HT1080 (cell line): ENCODE data around the gene SMIM11. TPM values are rescaled to one million over a fixed set of nuclear protein-coding genes. Genes with fewer than 3 reads are reported as not detected.
A peak's percentile ranks its signal among the peaks of the same experiment; 100 is the strongest.
"Not testable (repeated sequence)": the region's sequence is repeated elsewhere in the genome, so short reads cannot be mapped to it uniquely, and the experiment has no call there.

Experiments
- DNase-seq: peaks from one replicate; pipeline ENCODE4 v3.0.0-alpha.2; 2015; ENCODE audit warnings: low read depth
- polyA plus RNA-seq, 2 experiments: library from polyadenylated mRNA; depleted of rRNA; stranded (reverse); fragments of >200 nt; gene quantifications; 2 replicates each; pipeline ENCODE4 v1.2.3, GENCODE V29; 2015
- total RNA-seq: library from RNA; depleted of rRNA; stranded (reverse); fragments of >200 nt; shearing (Covaris generic); gene quantifications from 2 replicates; pipeline ENCODE4 v1.2.3, GENCODE V29; 2014; rRNA removed

Gene SMIM11, protein sequence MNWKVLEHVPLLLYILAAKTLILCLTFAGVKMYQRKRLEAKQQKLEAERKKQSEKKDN
- 31.8 and 38.8 TPM in 2 replicates for total RNA-seq
- 9.0 and 23.5 TPM in 2 replicates for polyA plus RNA-seq (2015; cell fraction: cytosol; rRNA removed)
- 2.5 and 2.8 TPM in 2 replicates for polyA plus RNA-seq (2015; cell fraction: nucleus; rRNA removed)

GRCh38 chr21:34374940-34375618 lies at the start of gene SMIM11:
TSS of gene SMIM11 (plus strand) at chr21:34375507. CDS start at chr21:34379505, 3,998 bp downstream.
- DNase-seq, result not testable (repeated sequence)

DNA sequence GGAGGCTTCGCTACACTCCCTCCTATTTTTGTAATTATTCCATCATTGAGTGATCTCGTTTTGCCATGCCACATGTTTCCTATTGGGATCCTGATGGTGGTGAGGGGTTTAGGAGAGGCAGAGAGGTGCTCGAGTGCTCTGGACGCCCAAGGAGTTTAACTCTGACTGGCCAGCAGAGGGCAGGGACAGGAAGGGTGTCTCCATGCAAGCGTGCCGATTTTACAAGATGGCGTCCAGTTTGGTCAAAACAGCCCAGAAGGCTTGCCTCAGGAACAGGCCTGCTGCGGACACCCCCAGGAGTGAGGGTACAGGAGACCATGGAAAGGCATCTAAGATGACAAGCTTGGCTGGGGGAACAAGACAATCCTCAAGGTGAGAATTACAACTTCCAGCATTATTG lies 45.3 kb upstream of the SMIM11 start:
- DNase-seq, result no peak

- DNase-seq, result no peak
These were observed 43.6 kb upstream of the SMIM11 start for GRCh38 chr21:34331726-34332125.

GRCh38 chr21:34332347-34332746 lies 43.0 kb upstream of the SMIM11 start:
- DNase-seq, result no peak

DNA sequence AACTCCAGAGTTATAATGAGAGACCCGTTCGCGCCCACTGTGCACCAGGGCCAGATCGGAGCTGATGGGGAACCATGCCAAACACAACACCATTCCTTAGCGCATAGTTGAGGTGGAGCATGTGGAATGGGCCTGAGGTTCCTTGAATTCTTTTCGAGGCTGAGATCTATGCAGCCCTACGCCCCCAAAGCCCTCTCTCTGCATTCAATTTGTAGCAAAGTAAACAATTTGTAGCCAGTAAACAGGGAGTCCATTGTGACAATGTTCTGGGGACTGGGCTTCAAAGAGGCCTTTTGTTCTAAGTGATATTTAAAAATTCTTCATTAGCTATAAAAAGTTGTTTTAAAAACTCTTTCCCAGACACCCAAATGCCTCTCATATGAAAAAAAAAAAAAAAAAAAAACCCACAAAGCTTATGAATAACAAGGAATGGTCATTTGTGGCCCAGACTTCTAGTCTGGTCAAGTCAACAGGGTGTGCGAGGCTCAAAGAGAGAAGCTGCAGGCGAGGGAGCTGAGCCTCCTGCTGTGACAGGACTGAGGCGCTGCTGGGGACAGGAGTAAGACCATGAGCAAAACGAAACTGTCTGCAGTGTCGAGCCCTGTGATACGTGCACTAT lies 42.1 kb upstream of the SMIM11 start:
- DNase-seq, result no peak

DNA sequence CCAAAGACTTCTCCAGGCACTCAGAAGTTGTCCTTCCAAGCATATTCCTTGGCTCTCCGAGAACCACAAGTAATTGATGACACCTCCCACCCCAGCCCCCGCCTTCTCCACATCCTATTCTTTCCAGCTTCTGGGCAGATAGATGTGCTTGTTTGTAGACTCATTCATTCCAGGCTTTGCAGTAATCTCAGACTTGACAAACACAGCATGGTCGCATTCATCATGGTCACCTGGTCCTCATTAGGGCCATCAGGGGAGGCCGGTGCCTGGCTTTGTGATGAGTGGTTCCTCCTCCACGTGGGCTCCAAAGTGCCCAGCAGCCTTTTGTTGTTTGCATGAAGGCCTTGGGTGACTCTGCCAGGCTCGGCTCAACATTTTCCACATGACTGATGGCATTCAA lies 40.0 kb upstream of the SMIM11 start:
- DNase-seq, result no peak

GRCh38 chr21:34336245-34336644 lies 39.1 kb upstream of the SMIM11 start:
- no peak for DNase-seq

DNA sequence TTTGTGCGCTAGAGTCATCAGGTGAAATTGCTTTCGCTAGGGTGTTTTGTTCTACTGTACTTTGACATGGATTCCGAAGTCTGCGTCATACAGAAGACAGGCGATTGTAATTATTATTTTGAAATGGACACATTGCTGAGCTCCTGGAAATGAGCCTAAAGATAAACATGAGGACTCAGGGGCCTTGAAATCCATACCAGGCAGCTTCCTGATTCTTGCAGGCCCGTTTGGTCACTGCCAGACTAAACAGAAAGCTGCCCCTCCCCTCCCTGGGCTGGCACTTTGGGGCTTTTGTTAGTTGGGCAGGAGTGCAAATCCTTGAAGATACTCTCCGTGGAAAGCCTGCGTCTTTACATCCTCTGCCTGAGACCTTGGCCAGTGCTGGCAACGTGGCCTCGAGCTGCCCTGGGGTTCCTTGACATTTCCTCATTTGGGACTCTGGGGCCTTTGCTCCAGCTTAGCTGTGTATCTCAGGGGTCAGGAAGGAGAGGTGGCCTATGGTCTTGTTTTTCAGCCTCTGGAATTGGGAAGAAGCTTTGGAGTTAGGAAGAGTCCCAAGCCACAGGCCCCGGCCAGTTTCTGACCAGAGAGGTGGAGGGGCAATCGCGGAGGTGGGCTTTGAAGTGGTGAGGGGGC lies 38.4 kb upstream of the SMIM11 start:
- peak; percentile 7 for DNase-seq

GRCh38 chr21:34337741-34338140 lies 37.6 kb upstream of the SMIM11 start:
- DNase-seq, result no peak

DNA sequence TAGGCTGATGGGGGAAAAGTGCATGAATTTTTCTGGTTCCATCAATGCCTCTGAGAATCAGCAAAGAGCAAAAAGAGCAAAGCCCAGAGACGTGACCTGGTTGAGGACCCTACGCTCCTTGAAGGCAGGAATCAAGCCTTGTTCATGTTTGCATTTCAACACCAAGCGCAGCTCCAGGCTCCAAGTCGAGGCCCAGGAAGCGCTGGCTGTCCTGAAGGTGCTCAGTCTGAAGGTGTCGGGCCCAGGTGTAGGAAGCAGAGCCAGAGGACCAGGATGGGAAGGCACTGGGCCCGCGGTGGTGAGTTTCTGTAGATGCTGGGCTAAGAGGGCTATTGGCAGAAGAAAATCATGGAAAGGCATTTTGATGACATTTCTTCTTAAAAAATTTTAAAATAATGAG lies 37.1 kb upstream of the SMIM11 start:
- DNase-seq, result no peak

GRCh38 chr21:34340061-34340460 lies 35.2 kb upstream of the SMIM11 start:
- no peak for DNase-seq

GRCh38 chr21:34342476-34342875 lies 32.8 kb upstream of the SMIM11 start:
- no peak for DNase-seq

DNA sequence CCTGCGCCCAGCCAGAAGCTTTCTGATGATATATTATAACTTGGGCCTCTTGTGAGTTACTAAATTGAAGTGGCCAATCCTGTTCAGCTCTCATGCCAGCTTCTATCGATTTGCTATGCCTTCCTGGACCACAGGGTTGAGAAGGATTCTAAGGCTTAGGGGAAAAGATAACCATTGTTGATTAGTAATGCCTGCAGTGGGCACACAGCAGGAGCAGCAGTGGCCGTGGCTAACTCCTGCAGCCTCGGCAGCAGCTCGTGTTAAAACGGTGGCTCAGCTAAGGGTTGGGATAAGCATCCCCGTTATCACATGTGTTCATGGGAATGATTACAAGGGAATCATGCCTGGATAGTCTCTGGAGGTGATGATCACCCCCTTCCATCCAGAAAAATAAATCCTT lies 32.0 kb upstream of the SMIM11 start:
- DNase-seq, result no peak

GRCh38 chr21:34343838-34344381 lies 31.4 kb upstream of the SMIM11 start:
- DNase-seq, result no peak

DNA sequence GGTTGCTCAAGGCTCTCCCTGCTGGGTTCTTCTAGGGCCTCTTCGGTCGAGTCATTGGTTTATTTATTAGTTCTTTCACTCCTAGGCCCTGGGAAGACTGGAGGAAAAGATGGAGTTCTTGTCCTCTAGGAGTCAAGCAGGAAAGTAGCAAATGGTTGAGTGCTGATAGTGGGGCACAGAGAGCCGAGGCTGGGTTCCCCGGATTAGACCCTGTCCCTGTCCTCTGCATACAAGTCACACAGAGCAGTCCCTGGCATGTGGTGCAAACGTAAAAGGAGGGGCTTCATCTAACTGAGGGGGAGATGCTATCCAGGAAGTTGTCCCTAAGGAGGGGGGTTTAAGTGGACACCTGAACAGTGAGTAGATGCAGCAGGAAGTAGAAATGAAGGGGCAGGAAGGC lies 30.7 kb upstream of the SMIM11 start:
- DNase-seq, result no peak

DNA sequence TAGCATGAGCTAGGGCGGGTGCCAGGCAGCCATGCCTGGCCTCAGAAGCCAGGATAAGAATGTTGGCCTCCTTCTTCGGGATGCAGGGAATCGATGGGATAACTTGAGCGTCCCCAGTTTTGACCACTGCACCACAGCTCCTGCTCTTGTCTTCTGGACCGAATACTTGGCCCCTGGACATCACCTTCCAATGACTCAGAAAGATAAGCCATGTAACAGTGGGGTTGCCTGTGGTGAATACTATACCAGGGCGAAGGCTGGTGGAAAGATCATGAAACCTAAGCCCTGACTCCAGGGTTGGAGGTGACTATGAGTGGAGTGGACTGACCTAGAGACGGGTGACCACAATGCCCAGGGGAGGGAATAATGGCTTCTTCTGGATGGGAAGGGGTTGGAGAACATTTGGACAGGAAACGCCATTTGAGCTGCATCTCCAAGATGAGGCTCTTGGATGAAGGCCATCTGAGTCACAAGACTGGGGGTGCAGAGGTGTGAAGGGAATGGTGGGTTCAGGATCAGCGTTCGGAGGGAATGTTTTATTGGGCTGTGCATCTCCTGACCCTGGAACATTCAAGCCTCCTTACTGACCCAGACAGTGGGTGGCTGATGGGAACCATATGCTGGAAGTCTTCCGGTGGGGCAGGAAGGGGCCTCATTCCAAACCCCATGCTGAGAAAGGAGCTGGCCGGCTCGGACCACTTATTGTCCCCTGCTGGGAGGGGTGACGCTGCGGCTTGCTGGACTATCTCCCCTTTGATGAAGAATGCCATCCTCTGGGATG lies 30.0 kb upstream of the SMIM11 start:
- DNase-seq, result no peak

GRCh38 chr21:34345892-34346291 lies 29.4 kb upstream of the SMIM11 start:
- no peak for DNase-seq

DNA sequence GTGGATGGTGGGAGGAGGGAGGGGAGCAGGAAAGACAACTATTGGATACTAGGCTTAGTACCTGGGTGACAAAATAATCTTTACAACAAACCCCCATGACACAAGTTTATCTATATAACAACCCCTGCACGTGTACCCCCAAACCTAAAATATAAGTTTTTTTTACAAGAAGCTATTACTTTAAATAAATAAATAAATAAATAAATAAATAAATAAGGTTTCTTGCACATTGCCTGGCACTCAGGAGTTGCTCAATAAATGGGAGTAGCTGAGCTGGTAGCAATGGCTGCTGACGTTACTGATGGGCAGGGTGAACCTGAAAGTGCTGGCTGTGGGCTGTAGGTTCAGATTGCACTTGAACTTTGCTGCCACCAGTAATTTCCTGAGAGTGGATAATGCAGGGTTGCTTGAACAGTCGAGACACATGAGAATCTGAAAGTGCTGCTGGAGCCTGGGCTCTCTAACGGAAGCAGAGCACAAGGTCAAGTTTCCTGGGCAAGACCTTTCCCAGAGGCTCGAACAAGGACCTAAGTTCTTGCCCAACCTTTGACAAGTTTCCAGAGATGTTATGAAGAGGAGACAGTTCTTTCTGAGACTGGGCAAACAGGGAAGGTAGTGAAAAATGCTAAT lies 26.3 kb upstream of the SMIM11 start:
- no peak for DNase-seq

DNA sequence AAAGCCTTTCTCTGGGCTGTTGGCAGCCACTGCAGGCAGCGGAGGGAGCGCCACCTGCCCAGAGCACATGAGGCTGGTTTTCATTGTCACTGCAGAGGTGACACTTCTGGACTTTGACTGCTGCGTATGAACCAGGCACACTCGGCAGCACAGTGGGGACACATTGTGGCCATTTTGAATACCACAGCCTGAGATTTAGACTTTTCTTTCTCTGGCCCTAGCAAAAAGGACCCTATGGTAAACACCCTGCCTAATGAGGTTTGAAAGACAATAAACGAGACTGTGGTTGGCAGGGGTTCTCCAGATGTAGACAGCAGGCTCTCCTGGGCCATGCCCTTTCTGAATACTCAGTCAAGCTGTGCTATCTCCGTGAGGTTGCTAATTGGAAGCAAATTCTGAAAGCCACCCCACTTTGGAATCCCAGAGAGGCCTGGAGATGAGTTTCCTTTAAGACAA lies 23.5 kb upstream of the SMIM11 start:
- peak; percentile 37 for DNase-seq

- no peak for DNase-seq
These were observed 22.8 kb upstream of the SMIM11 start for GRCh38 chr21:34352556-34352955.

DNA sequence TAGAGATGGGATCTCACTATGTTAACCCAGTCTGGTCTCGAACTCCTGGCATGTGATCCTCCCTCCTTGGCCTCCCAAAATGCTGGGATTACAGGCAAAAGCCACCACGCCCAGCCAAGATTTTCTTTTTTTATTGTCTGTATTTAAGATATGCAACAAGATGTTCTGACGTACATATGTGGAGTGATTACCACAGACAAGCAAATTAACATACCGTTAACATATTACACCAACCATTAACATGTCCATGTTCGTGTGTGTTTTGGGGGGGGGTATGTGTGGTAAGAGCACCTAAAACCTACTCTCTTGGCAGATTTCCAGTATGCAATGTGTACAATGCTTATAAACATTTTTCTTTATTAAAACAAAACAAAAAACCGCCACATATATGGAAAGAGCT lies 22.1 kb upstream of the SMIM11 start:
- DNase-seq, result no peak
